22Rv1 (cell line): ENCODE results near the gene KITLG.

Experiments
- H3K27ac ChIP-seq: fragments of 450-650 bp; 2 replicates; pipeline ENCODE4 v1.5.1; 2017
- CTCF ChIP-seq: fragments of 450-650 bp; IDR thresholded peaks from 2 replicates; pipeline ENCODE4 v1.5.1; 2017; ENCODE audit warnings: mild to moderate bottlenecking
- ZFX ChIP-seq: fragments of 450-650 bp; IDR thresholded peaks from 2 replicates; pipeline ENCODE4 v1.6.1; 2017; ENCODE audit warnings: antibody characterized with exemption, borderline replicate concordance

KITLG gene

DNA sequence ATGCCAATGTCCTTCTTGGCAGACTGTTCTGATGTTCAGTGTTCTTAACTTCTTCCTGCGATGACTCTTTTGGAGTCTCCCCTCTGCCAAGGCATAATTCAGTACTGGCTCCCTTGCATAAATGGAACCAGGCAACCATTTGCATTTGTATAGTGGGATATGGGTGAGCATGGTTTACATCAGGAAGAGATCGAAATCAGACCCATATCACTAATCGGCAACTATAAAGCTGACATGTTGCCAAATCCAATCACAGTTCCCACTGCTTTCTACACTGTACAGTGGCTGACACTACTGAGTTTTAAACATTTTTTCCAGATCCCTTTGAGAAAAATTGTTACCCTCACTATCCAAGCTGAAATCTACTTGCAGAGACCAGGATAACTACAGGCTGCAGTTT, 83.8 kb downstream of the KITLG start:
- no peak overlapping the region for H3K27ac ChIP-seq
- TF ChIP-seq CTCF = no peak

DNA sequence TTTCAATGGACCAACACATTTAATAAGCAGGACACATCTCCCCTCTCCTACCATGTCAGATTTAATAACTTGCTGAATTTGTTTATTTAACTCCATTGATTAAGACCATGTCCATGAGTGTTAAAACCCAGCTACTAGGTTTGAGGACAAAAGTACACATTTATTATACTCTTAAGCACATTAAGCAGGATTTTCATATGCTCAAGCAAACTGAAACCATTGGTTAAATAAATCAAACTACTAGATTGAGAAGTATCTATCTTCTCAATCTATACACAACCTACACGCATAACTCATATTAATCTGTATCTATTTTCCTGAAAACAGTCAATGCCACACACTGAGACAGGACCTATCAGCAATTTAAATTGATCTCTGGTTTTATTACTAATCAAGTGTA, 85.2 kb downstream of the KITLG start:
- no peak overlapping the region for H3K27ac ChIP-seq
- no peak for TF ChIP-seq CTCF
- no peak for TF ChIP-seq ZFX

DNA sequence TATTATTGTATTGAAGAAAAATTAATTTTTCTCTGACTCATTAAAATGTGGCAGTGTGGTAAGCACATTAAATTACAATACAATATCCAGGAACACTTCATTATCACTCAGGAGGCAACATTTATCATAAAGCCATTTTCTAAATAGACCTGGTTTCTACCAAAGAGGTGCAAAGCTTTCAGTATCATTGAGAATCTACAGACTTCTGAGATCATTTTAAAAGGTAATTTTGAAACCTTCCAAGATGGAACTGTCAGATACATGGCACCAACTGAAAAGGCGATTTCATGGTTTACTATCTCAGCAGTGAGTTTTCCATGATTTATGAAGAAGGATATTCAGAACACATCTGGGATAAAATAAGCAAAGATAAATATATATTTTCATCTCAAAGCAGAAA, 85.8 kb downstream of the KITLG start:
- TF ChIP-seq CTCF = no peak
- H3K27ac ChIP-seq = no peak overlapping the region

GRCh38 chr12:88493636-88494035, 86.6 kb downstream of the KITLG start:
- H3K27ac ChIP-seq = no peak overlapping the region
- TF ChIP-seq ZFX (no peak), CTCF (no peak)

GRCh38 chr12:88490425-88490824, 89.8 kb downstream of the KITLG start:
- H3K27ac ChIP-seq = no peak overlapping the region
- TF ChIP-seq ZFX = no peak
- no peak for TF ChIP-seq CTCF

DNA sequence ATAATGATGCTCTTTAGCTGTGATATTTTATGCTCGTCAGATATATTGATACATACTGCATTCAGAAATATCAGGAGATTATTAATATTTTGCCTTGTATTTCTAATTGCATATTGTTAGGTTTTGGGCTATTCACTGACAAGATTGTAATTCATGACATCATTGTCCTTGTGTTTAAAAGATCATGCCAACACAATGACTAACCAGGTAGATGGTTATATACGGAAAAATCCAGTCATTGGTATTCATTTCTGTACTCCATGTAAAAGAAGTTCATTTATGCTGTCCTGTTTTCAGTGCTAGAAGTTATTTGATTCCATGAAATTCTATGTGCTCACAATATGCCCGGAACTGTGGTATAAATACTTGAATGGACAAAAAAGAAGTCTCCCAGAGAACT, 107.5 kb downstream of the KITLG start:
- H3K27ac ChIP-seq = no peak overlapping the region
- TF ChIP-seq ZFX = no peak
- TF ChIP-seq CTCF = no peak

GRCh38 chr12:88472248-88472647, 108.0 kb downstream of the KITLG start:
- no peak overlapping the region for H3K27ac ChIP-seq
- TF ChIP-seq ZFX (no peak), CTCF (no peak)
